CD4-positive, alpha-beta memory T cell (primary cell): Measurements from ENCODE around the gene SMIM15. TPM values are rescaled to one million over a fixed set of nuclear protein-coding genes. Genes with fewer than 3 reads are reported as not detected.
"Not testable (repeated sequence)": the region's sequence is repeated elsewhere in the genome, so short reads cannot be mapped to it uniquely, and the experiment has no call there.

ENCODE experiments used
- CTCF ChIA-PET: fragments of 350-600 bp; sonication (Branson Sonifier 250); formaldehyde crosslinking; loops from one replicate; lab custom pipeline; 2021; ENCODE audit warnings: inconsistent platforms; ENCODE audit not compliant: partially characterized antibody; lab: Charles Lee
- POLR2A ChIA-PET: fragments of 350-600 bp; sonication (Branson Sonifier 250); formaldehyde crosslinking; loops from one replicate; lab custom pipeline; 2021; ENCODE audit not compliant: partially characterized antibody; lab: Charles Lee
- DNase-seq, 5 donors: peaks; one replicate each; pipeline versions ENCODE4 v3.0.0 to v3.0.0-alpha.2; 2020 to 2022; ENCODE audit warnings: mixed read lengths in 1 of 5
- H3K27ac ChIP-seq: one replicate; pipeline ENCODE4 v1.7.0; 2013; ENCODE audit warnings: low read depth, low read length
- H3K27me3 ChIP-seq: 2 replicates; pipeline ENCODE4 v1.7.0; 2013; ENCODE audit warnings: mild to moderate bottlenecking, low read length, moderate library complexity; ENCODE audit not compliant: insufficient read depth
- H3K36me3 ChIP-seq: 2 replicates; pipeline ENCODE4 v1.7.0; 2013; ENCODE audit warnings: mild to moderate bottlenecking, low read length, moderate library complexity; ENCODE audit not compliant: insufficient read depth
- H3K4me1 ChIP-seq: 2 replicates; pipeline ENCODE4 v1.7.0; 2013; ENCODE audit warnings: mild to moderate bottlenecking, low read length, moderate library complexity; ENCODE audit not compliant: insufficient read depth
- H3K4me3 ChIP-seq, 2 donors: one replicate each; pipeline ENCODE4 v1.7.0; 2013; ENCODE audit warnings: low read length in 2 of 2, mild to moderate bottlenecking in 1 of 2
- H3K9me3 ChIP-seq, 2 donors: one replicate each; pipeline ENCODE4 v1.7.0; 2013; ENCODE audit warnings: low read length in 2 of 2, control low read depth in 1 of 2; ENCODE audit not compliant: control insufficient read depth in 1 of 2
- H3K27ac Mint-ChIP-seq, 7 donors: one replicate each; pipeline ENCODE4 v1.8.0; 2020 to 2021; ENCODE audit warnings: mixed read lengths in 7 of 7, mild to moderate bottlenecking in 6 of 7, inconsistent platforms in 3 of 7, moderate library complexity in 3 of 7
- H3K27me3 Mint-ChIP-seq, 2 donors: one replicate each; pipeline ENCODE4 v1.8.0; 2020 to 2021; ENCODE audit warnings: mixed read lengths in 2 of 2
- H3K36me3 Mint-ChIP-seq, 2 donors: one replicate each; pipeline ENCODE4 v1.8.0; 2020 to 2021; ENCODE audit warnings: mixed read lengths in 2 of 2, inconsistent platforms in 1 of 2, mild to moderate bottlenecking in 1 of 2
- H3K4me1 Mint-ChIP-seq, 4 donors: one replicate each; pipeline ENCODE4 v1.8.0; 2020 to 2021; ENCODE audit warnings: mixed read lengths in 4 of 4, mild to moderate bottlenecking in 1 of 4
- H3K4me3 Mint-ChIP-seq, 8 donors: one replicate each; pipeline ENCODE4 v1.8.0; 2020 to 2021; ENCODE audit warnings: mixed read lengths in 8 of 8, mild to moderate bottlenecking in 7 of 8, moderate library complexity in 6 of 8, inconsistent platforms in 3 of 8
- H3K9me3 Mint-ChIP-seq, 8 donors: one replicate each; pipeline ENCODE4 v1.8.0; 2020 to 2021; ENCODE audit warnings: mixed read lengths in 8 of 8, mild to moderate bottlenecking in 5 of 8, inconsistent platforms in 3 of 8, moderate library complexity in 1 of 8
- intact Hi-C: fragments of 100-400 bp; cut with micrococcal nuclease; formaldehyde crosslinking; loops from one replicate; pipeline ENCODE4 v1.15.1; 2023
- polyA plus RNA-seq, 2 donors: library from polyadenylated mRNA; unstranded; fragments of 300-500 nt; fragmentation: Illumina TruSeq; gene quantifications; one replicate each; pipeline ENCODE4 v1.2.3, GENCODE V29; 2021
- total RNA-seq, 2 experiments: library from RNA; stranded (reverse); gene quantifications; one replicate each; pipeline ENCODE4 v1.2.3, GENCODE V29; 2021

SMIM15 gene
- 10 to 100 TPM; 33.1 to 37.7 TPM for total RNA-seq
- polyA plus RNA-seq = 10 to 100 TPM; 32.8 to 41.0 TPM

GRCh38 chr5:61162010-61162831, at the start of gene SMIM15:
SMIM15 (minus strand) TSS chr5:61162468; CDS start chr5:61160171, 2,297 bp downstream.
- Histone ChIP-seq H3K9me3 (no peaks in the 10 kb centered on the region), H3K36me3 (peaks cover 11% of the 10 kb centered on the region), H3K4me3 (peak within 1 kb of the TSS; percentile 88), H3K4me1 (peaks cover 26% of the 10 kb centered on the region), H3K27ac (peak within 1 kb of the TSS; percentile 67), H3K27me3 (no peaks in the 10 kb centered on the region)
- Mint-ChIP-seq H3K27me3 (no peaks in the 10 kb centered on the region), H3K4me1 (peaks cover 29 to 46% (median 38%) of the 10 kb centered on the region in 4 donors), H3K4me3 (peak within 1 kb of the TSS; percentile 92 to 100 (median 96)), H3K9me3 (peaks cover 0 to 5% (median 1%) of the 10 kb centered on the region in 8 donors), H3K36me3 (peaks cover 38 to 49% of the 10 kb centered on the region in 2 donors), H3K27ac (peak within 1 kb of the TSS; percentile 89 to 99 (median 96))
- intact Hi-C loops = loop anchor here (1.0 to 5.0 kb wide), 4 partner anchors 170 to 495 kb away; partner anchors contain the start of genes ERCC8, NDUFAF2 and ZSWIM6
- ChIA-PET POLR2A (interaction anchor here (1.2 to 3.7 kb wide), 2 partner anchors 10 to 169 kb away, joined by 3 to 21 read pairs; partner anchors contain the start of gene ZSWIM6), CTCF (no interaction called here)
- peak; percentile 67 to 77 (median 72) for DNase-seq

GRCh38 chr5:61207884-61208283, 45.6 kb upstream of the SMIM15 start:
- Histone ChIP-seq H3K4me1 (no peaks in the 10 kb centered on the region), H3K9me3 (no peaks in the 10 kb centered on the region), H3K27me3 (no peaks in the 10 kb centered on the region), H3K27ac (no peak overlapping the region), H3K36me3 (no peaks in the 10 kb centered on the region), H3K4me3 (no peak overlapping the region)
- Mint-ChIP-seq H3K27me3 (peaks cover 12 to 22% of the 10 kb centered on the region in 2 donors), H3K36me3 (no peaks in the 10 kb centered on the region), H3K9me3 (peaks cover 0 to 17% (median 12%) of the 10 kb centered on the region in 8 donors), H3K4me1 (no peaks in the 10 kb centered on the region), H3K4me3 (no peak overlapping the region), H3K27ac (no peak overlapping the region)
- ChIA-PET CTCF (no interaction called here), POLR2A (no interaction called here)
- intact Hi-C loops = no loop called here
- no peak for DNase-seq

GRCh38 chr5:61205013-61205412, 42.7 kb upstream of the SMIM15 start:
- peaks cover 0 to 19% (median 12%) of the 10 kb centered on the region in 8 donors for H3K9me3 Mint-ChIP-seq
- Histone ChIP-seq H3K4me3 (no peak overlapping the region), H3K4me1 (no peaks in the 10 kb centered on the region), H3K27ac (no peak overlapping the region), H3K36me3 (no peaks in the 10 kb centered on the region), H3K27me3 (no peaks in the 10 kb centered on the region), H3K9me3 (no peaks in the 10 kb centered on the region)
- H3K4me1 Mint-ChIP-seq = no peaks in the 10 kb centered on the region
- H3K27ac Mint-ChIP-seq = no peak overlapping the region
- no peak for DNase-seq
- ChIA-PET CTCF (no interaction called here), POLR2A (no interaction called here)
- H3K36me3 Mint-ChIP-seq = no peaks in the 10 kb centered on the region
- intact Hi-C loops = no loop called here
- peaks cover 11 to 18% of the 10 kb centered on the region in 2 donors for H3K27me3 Mint-ChIP-seq
- no peak overlapping the region for H3K4me3 Mint-ChIP-seq

- no peak overlapping the region for H3K27ac Mint-ChIP-seq
Observed at GRCh38 chr5:61202213-61202612, 39.9 kb upstream of the SMIM15 start.

GRCh38 chr5:61200582-61201155, 38.4 kb upstream of the SMIM15 start:
- Histone ChIP-seq H3K36me3 (no peaks in the 10 kb centered on the region), H3K9me3 (no peaks in the 10 kb centered on the region), H3K4me3 (no peak overlapping the region), H3K27me3 (no peaks in the 10 kb centered on the region), H3K4me1 (no peaks in the 10 kb centered on the region), H3K27ac (no peak overlapping the region)
- Mint-ChIP-seq H3K4me1 (no peaks in the 10 kb centered on the region), H3K9me3 (peaks cover 2 to 34% (median 19%) of the 10 kb centered on the region in 8 donors), H3K27me3 (peaks cover 19 to 25% of the 10 kb centered on the region in 2 donors), H3K4me3 (no peak overlapping the region), H3K36me3 (no peaks in the 10 kb centered on the region), H3K27ac (no peak overlapping the region)
- POLR2A ChIA-PET = no interaction called here
- DNase-seq = no peak
- CTCF ChIA-PET = no interaction called here
- intact Hi-C loops = no loop called here

More at GRCh38 chr5:61202213-61202612, 39.9 kb upstream of the SMIM15 start:
- CTCF ChIA-PET = no interaction called here
- peaks cover 5 to 36% (median 22%) of the 10 kb centered on the region in 8 donors for H3K9me3 Mint-ChIP-seq
- Histone ChIP-seq H3K36me3 (no peaks in the 10 kb centered on the region), H3K4me1 (no peaks in the 10 kb centered on the region), H3K9me3 (no peaks in the 10 kb centered on the region), H3K27me3 (no peaks in the 10 kb centered on the region), H3K27ac (no peak overlapping the region), H3K4me3 (no peak overlapping the region)
- POLR2A ChIA-PET = no interaction called here
- no peak for DNase-seq
- peaks cover 22 to 28% of the 10 kb centered on the region in 2 donors for H3K27me3 Mint-ChIP-seq
- H3K36me3 Mint-ChIP-seq = no peaks in the 10 kb centered on the region
- H3K4me1 Mint-ChIP-seq = no peaks in the 10 kb centered on the region
- intact Hi-C loops = no loop called here
- no peak overlapping the region for H3K4me3 Mint-ChIP-seq

- ChIA-PET CTCF (no interaction called here), POLR2A (no interaction called here)
- H3K4me1 Mint-ChIP-seq = no peaks in the 10 kb centered on the region
Observed at GRCh38 chr5:61198606-61199005, 36.3 kb upstream of the SMIM15 start.

GRCh38 chr5:61187826-61188225, 25.6 kb upstream of the SMIM15 start:
- H3K27me3 Mint-ChIP-seq = peaks cover 7 to 10% of the 10 kb centered on the region in 2 donors
- H3K4me3 Mint-ChIP-seq, H3K36me3 ChIP-seq, H3K27ac Mint-ChIP-seq, H3K4me3 ChIP-seq, POLR2A ChIA-PET, H3K27ac ChIP-seq, CTCF ChIA-PET, H3K9me3 ChIP-seq, H3K27me3 ChIP-seq, intact Hi-C loops, H3K4me1 ChIP-seq, H3K36me3 Mint-ChIP-seq, H3K4me1 Mint-ChIP-seq, DNase-seq: not testable (repeated sequence)
- peaks cover 0 to 11% (median under 1%) of the 10 kb centered on the region in 8 donors for H3K9me3 Mint-ChIP-seq

More at GRCh38 chr5:61198606-61199005, 36.3 kb upstream of the SMIM15 start:
- no peaks in the 10 kb centered on the region for H3K27me3 ChIP-seq
- no peaks in the 10 kb centered on the region for H3K4me1 ChIP-seq
- H3K4me3 ChIP-seq = no peak overlapping the region
- H3K27me3 Mint-ChIP-seq = peaks cover 16 to 22% of the 10 kb centered on the region in 2 donors
- no peak overlapping the region for H3K27ac ChIP-seq
- H3K36me3 Mint-ChIP-seq = peaks cover 0 to 3% of the 10 kb centered on the region in 2 donors
- H3K4me3 Mint-ChIP-seq = no peak overlapping the region
- no peak overlapping the region for H3K27ac Mint-ChIP-seq
- DNase-seq = no peak
- peaks cover under 1 to 25% (median 17%) of the 10 kb centered on the region in 8 donors for H3K9me3 Mint-ChIP-seq
- intact Hi-C loops = no loop called here
- H3K36me3 ChIP-seq = no peaks in the 10 kb centered on the region
- H3K9me3 ChIP-seq = no peaks in the 10 kb centered on the region
